ENCODE data around the gene NHSL1.

NHSL1 gene

GRCh38 chr6:138538390-138539031 lies 39.2 kb upstream of the NHSL1 start:
- Histone ChIP-seq H3K27me3 (replicated peaks; ENCODE audit: control insufficient read depth, insufficient read depth, low read length, poor library complexity, severe bottlenecking) (no peaks in the 10 kb centered on the region), H3K9me3 (ENCODE audit: control insufficient read depth, low read length) (no peaks in the 10 kb centered on the region), H3K4me1 (ENCODE audit: control insufficient read depth, insufficient read depth, low read length, poor library complexity, severe bottlenecking) (no peaks in the 10 kb centered on the region), H3K27ac (ENCODE audit: insufficient read depth, low read length, poor library complexity, severe bottlenecking) (no peak overlapping the region), H3K4me3 (ENCODE audit: insufficient read depth, low read depth, low read length, poor library complexity, severe bottlenecking) (no peak overlapping the region), H3K36me3 (ENCODE audit: control insufficient read depth, insufficient read depth, low read length) (no peaks in the 10 kb centered on the region)
- no peak for DNase-seq

- Histone ChIP-seq H3K9me3 (ENCODE audit: control insufficient read depth, low read length) (no peaks in the 10 kb centered on the region), H3K27me3 (replicated peaks; ENCODE audit: control insufficient read depth, insufficient read depth, low read length, poor library complexity, severe bottlenecking) (no peaks in the 10 kb centered on the region), H3K27ac (ENCODE audit: insufficient read depth, low read length, poor library complexity, severe bottlenecking) (no peak overlapping the region), H3K36me3 (ENCODE audit: control insufficient read depth, insufficient read depth, low read length) (no peaks in the 10 kb centered on the region), H3K4me3 (ENCODE audit: insufficient read depth, low read depth, low read length, poor library complexity, severe bottlenecking) (no peak overlapping the region), H3K4me1 (ENCODE audit: control insufficient read depth, insufficient read depth, low read length, poor library complexity, severe bottlenecking) (no peaks in the 10 kb centered on the region)
- no peak for DNase-seq
Measured at GRCh38 chr6:138537106-138537505, 37.8 kb upstream of the NHSL1 start.

GRCh38 chr6:138535728-138536455 lies 36.6 kb upstream of the NHSL1 start:
- H3K36me3 ChIP-seq (ENCODE audit: control insufficient read depth, insufficient read depth, low read length), result no peaks in the 10 kb centered on the region
- no peaks in the 10 kb centered on the region for H3K27me3 ChIP-seq (replicated peaks; ENCODE audit: control insufficient read depth, insufficient read depth, low read length, poor library complexity, severe bottlenecking)
- no peaks in the 10 kb centered on the region for H3K9me3 ChIP-seq (ENCODE audit: control insufficient read depth, low read length)
- no peak overlapping the region for H3K27ac ChIP-seq (ENCODE audit: insufficient read depth, low read length, poor library complexity, severe bottlenecking)
- H3K4me1 ChIP-seq (ENCODE audit: control insufficient read depth, insufficient read depth, low read length, poor library complexity, severe bottlenecking), result no peaks in the 10 kb centered on the region
- no peak for DNase-seq
- no peak overlapping the region for H3K4me3 ChIP-seq (ENCODE audit: insufficient read depth, low read depth, low read length, poor library complexity, severe bottlenecking)

GRCh38 chr6:138533667-138534066 lies 34.4 kb upstream of the NHSL1 start:
- DNase-seq, result no peak
- Histone ChIP-seq H3K27me3 (replicated peaks; ENCODE audit: control insufficient read depth, insufficient read depth, low read length, poor library complexity, severe bottlenecking) (no peaks in the 10 kb centered on the region), H3K9me3 (ENCODE audit: control insufficient read depth, low read length) (no peaks in the 10 kb centered on the region), H3K4me3 (ENCODE audit: insufficient read depth, low read depth, low read length, poor library complexity, severe bottlenecking) (no peak overlapping the region), H3K4me1 (ENCODE audit: control insufficient read depth, insufficient read depth, low read length, poor library complexity, severe bottlenecking) (no peaks in the 10 kb centered on the region), H3K27ac (ENCODE audit: insufficient read depth, low read length, poor library complexity, severe bottlenecking) (no peak overlapping the region), H3K36me3 (ENCODE audit: control insufficient read depth, insufficient read depth, low read length) (no peaks in the 10 kb centered on the region)

- H3K9me3 ChIP-seq (ENCODE audit: control insufficient read depth, low read length), result no peaks in the 10 kb centered on the region
- DNase-seq, result no peak
- no peaks in the 10 kb centered on the region for H3K36me3 ChIP-seq (ENCODE audit: control insufficient read depth, insufficient read depth, low read length)
- no peak overlapping the region for H3K27ac ChIP-seq (ENCODE audit: insufficient read depth, low read length, poor library complexity, severe bottlenecking)
- H3K4me1 ChIP-seq (ENCODE audit: control insufficient read depth, insufficient read depth, low read length, poor library complexity, severe bottlenecking), result no peaks in the 10 kb centered on the region
- no peaks in the 10 kb centered on the region for H3K27me3 ChIP-seq (replicated peaks; ENCODE audit: control insufficient read depth, insufficient read depth, low read length, poor library complexity, severe bottlenecking)
- no peak overlapping the region for H3K4me3 ChIP-seq (ENCODE audit: insufficient read depth, low read depth, low read length, poor library complexity, severe bottlenecking)
Measured at GRCh38 chr6:138531387-138531786, 32.1 kb upstream of the NHSL1 start.

GRCh38 chr6:138529478-138529877 lies 30.2 kb upstream of the NHSL1 start:
- Histone ChIP-seq H3K4me1 (ENCODE audit: control insufficient read depth, insufficient read depth, low read length, poor library complexity, severe bottlenecking) (no peaks in the 10 kb centered on the region), H3K9me3 (ENCODE audit: control insufficient read depth, low read length) (no peaks in the 10 kb centered on the region), H3K36me3 (ENCODE audit: control insufficient read depth, insufficient read depth, low read length) (no peaks in the 10 kb centered on the region), H3K27ac (ENCODE audit: insufficient read depth, low read length, poor library complexity, severe bottlenecking) (no peak overlapping the region), H3K27me3 (replicated peaks; ENCODE audit: control insufficient read depth, insufficient read depth, low read length, poor library complexity, severe bottlenecking) (no peaks in the 10 kb centered on the region), H3K4me3 (ENCODE audit: insufficient read depth, low read depth, low read length, poor library complexity, severe bottlenecking) (no peak overlapping the region)
- no peak for DNase-seq

GRCh38 chr6:138528956-138529355 lies 29.7 kb upstream of the NHSL1 start:
- Histone ChIP-seq H3K27ac (ENCODE audit: insufficient read depth, low read length, poor library complexity, severe bottlenecking) (no peak overlapping the region), H3K4me1 (ENCODE audit: control insufficient read depth, insufficient read depth, low read length, poor library complexity, severe bottlenecking) (no peaks in the 10 kb centered on the region), H3K9me3 (ENCODE audit: control insufficient read depth, low read length) (no peaks in the 10 kb centered on the region), H3K36me3 (ENCODE audit: control insufficient read depth, insufficient read depth, low read length) (no peaks in the 10 kb centered on the region), H3K4me3 (ENCODE audit: insufficient read depth, low read depth, low read length, poor library complexity, severe bottlenecking) (no peak overlapping the region), H3K27me3 (replicated peaks; ENCODE audit: control insufficient read depth, insufficient read depth, low read length, poor library complexity, severe bottlenecking) (no peaks in the 10 kb centered on the region)
- no peak for DNase-seq

GRCh38 chr6:138528137-138528536 lies 28.8 kb upstream of the NHSL1 start:
- DNase-seq, result no peak
- Histone ChIP-seq H3K36me3 (ENCODE audit: control insufficient read depth, insufficient read depth, low read length) (no peaks in the 10 kb centered on the region), H3K27me3 (replicated peaks; ENCODE audit: control insufficient read depth, insufficient read depth, low read length, poor library complexity, severe bottlenecking) (no peaks in the 10 kb centered on the region), H3K4me1 (ENCODE audit: control insufficient read depth, insufficient read depth, low read length, poor library complexity, severe bottlenecking) (no peaks in the 10 kb centered on the region), H3K9me3 (ENCODE audit: control insufficient read depth, low read length) (no peaks in the 10 kb centered on the region), H3K4me3 (ENCODE audit: insufficient read depth, low read depth, low read length, poor library complexity, severe bottlenecking) (no peak overlapping the region), H3K27ac (ENCODE audit: insufficient read depth, low read length, poor library complexity, severe bottlenecking) (no peak overlapping the region)

- Histone ChIP-seq H3K4me1 (ENCODE audit: control insufficient read depth, insufficient read depth, low read length, poor library complexity, severe bottlenecking) (no peaks in the 10 kb centered on the region), H3K9me3 (ENCODE audit: control insufficient read depth, low read length) (no peaks in the 10 kb centered on the region), H3K27ac (ENCODE audit: insufficient read depth, low read length, poor library complexity, severe bottlenecking) (no peak overlapping the region), H3K36me3 (ENCODE audit: control insufficient read depth, insufficient read depth, low read length) (no peaks in the 10 kb centered on the region), H3K4me3 (ENCODE audit: insufficient read depth, low read depth, low read length, poor library complexity, severe bottlenecking) (no peak overlapping the region), H3K27me3 (replicated peaks; ENCODE audit: control insufficient read depth, insufficient read depth, low read length, poor library complexity, severe bottlenecking) (no peaks in the 10 kb centered on the region)
- no peak for DNase-seq
Measured at GRCh38 chr6:138527411-138528088, 28.3 kb upstream of the NHSL1 start.

GRCh38 chr6:138526822-138527235 lies 27.5 kb upstream of the NHSL1 start:
- no peak for DNase-seq
- H3K36me3 ChIP-seq (ENCODE audit: control insufficient read depth, insufficient read depth, low read length), result no peaks in the 10 kb centered on the region
- no peaks in the 10 kb centered on the region for H3K9me3 ChIP-seq (ENCODE audit: control insufficient read depth, low read length)
- no peak overlapping the region for H3K27ac ChIP-seq (ENCODE audit: insufficient read depth, low read length, poor library complexity, severe bottlenecking)
- no peak overlapping the region for H3K4me3 ChIP-seq (ENCODE audit: insufficient read depth, low read depth, low read length, poor library complexity, severe bottlenecking)
- no peaks in the 10 kb centered on the region for H3K4me1 ChIP-seq (ENCODE audit: control insufficient read depth, insufficient read depth, low read length, poor library complexity, severe bottlenecking)
- H3K27me3 ChIP-seq (replicated peaks; ENCODE audit: control insufficient read depth, insufficient read depth, low read length, poor library complexity, severe bottlenecking), result no peaks in the 10 kb centered on the region

Data from effector memory CD4-positive, alpha-beta T cell (primary cell).